ENCODE results near the gene AFF2.

AFF2 gene

DNA sequence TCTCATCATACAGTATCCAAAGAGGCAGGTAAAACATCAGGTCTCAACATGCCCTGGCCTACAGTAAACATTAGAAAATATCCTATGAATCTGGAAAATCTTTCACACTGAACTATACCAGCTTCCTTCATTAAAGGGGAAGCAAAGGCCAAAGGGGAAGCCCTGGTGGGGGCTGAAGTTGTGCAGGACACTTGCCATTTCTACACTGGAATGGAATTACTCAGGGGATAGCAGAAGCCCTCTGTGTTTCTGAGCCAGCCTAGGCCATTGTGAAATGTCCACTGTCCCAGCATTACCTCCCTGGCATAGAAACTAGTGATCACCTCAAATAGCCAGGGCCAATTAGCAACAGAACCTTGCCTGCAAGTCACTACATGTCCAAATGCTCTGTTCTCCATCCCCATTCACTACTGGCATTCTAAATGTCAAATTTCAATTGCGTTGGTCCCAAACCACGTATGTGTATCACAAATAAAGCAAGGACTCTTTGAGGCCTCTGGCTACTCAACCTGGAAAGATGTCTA is 429.9 kb downstream of the AFF2 start:
- DNase-seq (ENCODE audit: low spot score): no peak

DNA sequence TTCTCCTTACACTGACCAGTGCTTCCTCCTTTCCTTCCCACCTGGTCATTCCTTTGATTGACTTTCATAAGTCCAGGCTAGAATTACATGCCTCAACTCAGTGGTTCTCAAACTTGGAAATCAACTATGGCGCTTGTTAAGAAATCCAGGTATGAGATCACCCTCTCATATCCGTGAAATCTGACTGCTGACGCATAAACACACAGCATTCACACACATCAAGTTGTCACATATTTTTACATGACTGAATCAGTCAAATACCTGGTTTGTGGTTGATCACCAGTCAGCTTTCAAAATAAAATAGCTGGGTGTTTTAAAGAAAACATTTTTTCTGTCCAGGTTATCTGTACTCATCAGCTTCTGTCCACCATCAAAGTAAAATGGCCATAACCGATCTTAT is 433.5 kb downstream of the AFF2 start:
- no peak for DNase-seq (ENCODE audit: low spot score)

DNA sequence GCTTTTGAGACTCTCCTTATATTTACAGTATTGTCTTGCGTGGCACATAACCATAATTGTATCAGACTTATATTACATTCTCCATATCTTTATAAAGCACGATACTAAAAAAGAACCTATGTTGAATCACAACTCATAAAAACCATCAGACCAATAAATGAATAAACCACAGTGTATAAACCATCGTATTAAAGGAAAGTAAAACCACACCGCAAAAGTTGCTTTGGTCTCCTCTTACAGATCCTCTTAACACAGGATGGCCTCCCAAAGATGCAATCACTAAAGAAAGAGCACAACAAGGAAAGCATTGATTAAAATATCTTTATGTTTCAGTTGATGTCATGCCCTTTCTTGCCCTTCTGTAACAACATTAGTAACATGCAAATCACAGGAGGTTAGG is 437.9 kb downstream of the AFF2 start:
- no peak for DNase-seq (ENCODE audit: low spot score)

DNA sequence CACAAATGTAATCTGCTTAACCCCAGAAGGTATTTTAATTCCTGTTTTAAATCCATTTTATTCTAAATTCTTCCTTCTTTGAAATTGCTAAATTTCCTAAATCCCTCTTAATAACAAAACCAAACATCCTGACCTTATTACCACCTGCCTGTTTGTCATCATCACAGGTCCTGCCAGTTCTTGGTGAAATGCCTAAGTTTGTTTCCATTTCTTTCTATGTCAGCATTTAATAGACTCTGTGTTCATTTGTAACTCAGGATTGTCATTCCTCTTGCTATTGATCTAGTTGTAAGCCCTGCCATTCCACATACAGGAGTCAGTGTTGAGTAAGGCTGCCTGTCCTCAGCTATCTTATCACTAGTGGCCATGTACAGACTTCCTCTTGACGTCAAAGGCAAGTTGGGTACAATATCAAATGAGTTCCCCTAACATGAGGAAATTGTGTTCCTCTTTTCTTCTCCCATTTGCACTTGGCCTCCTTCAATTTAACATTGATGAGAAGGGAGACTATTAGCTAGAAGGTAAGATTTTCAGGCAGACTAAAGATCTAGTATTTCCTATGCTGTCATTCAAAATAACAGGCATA is 440.1 kb downstream of the AFF2 start:
- DNase-seq (ENCODE audit: low spot score): no peak

DNA sequence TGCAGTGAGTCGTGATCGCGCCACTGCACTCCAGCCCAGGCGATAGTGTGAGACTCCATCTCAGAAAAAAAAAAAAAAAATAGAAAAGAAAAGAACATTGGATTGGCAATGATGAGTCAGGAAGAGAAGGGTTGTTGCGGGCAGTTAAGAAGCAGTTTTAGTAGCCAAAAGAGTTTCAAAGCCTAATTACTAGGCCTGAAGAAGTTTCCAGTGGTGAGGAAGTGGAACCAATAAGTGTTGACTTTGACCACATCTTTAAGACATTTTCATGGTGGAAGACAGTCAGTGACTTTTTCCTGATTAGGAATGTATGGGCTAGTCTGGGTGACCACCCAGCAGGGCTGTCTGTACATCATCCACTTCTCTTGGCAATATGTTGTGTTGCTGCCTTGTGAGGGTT is 442.3 kb downstream of the AFF2 start:
- DNase-seq (ENCODE audit: low spot score): no peak

DNA sequence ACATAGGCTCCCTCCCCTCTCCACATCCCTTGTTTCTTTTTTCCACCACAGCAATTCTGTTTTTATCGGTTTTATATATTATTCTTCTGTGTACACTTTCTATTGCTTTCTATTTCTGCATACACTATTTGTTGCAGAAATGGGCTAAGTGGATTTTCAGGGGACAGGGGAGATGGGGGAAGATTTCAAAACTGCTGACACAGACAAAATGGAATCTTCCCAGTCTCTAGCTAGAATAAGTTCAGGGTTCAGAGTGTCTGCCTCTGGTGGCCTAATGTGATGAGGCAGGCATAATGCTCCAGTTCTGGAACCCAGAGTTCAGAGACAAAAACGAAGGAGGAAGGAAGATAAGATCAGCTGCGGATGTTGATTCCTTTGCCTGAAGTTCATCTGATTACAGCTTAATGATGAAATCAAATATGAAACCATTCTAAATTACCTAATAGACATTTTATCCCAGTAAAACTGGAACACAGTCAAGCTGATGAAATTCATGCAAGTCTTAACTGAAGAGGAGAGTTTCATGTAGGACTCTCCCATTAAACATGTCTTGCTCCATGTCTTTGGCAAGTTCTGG is 447.1 kb downstream of the AFF2 start:
- no peak for DNase-seq (ENCODE audit: low spot score)

DNA sequence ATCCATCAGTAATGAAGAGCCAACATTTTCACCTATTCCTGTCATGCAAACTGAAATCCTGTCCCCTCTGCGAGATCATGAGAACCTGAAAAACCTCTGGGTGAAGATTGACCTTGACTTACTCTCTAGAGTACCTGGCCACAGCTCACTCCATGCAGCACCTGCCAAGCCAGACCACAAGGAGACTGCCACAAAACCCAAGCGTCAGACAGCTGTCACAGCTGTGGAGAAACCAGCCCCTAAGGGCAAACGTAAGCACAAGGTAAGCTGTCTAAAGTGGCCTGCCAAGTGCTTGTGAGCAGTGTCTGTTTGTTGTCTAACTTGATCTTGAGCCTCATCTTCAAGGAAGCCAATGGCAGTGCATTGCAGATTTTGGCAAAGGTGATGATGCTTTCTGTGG is 455.9 kb downstream of the AFF2 start:
- no peak for DNase-seq (ENCODE audit: low spot score)

DNA sequence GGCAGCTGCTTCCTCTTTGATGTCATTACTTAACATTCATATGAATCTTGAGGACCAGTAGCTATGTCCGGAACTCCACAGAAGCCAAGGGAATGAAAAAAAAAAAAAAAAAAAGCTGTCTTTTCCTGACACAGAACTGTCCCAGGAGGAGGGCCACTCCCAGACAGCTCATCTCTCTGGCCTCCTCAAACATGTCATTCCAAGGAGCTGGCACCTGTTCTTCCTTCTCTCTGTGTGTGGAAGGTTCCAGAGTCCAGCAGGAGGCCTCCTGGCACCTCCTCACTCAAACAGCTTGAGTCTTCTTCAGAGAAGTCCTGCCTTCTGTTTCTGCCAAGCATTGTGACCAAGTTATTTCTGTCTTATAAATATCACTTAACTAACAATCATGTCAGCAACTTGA is 458.5 kb downstream of the AFF2 start:
- DNase-seq (ENCODE audit: low spot score): no peak

DNA sequence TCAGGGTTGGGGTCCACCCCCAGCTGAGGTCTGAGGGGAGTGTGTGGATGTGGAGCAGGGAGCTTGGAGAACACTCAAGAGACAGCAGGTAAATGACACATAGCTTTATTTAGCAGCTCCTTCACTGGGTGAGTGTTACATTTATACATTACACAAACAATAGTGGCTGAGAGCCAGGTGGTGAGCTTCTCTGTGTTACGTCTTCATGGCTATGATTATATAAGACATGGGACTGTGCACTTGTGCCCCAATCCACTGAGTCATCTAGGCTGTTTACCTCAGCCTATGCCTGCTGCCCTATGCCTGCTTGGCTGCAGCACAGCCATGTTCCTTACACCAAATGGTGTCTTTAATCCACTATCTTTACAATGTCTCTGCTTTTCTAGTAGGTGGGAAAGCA is 459.6 kb downstream of the AFF2 start:
- DNase-seq (ENCODE audit: low spot score): no peak

DNA sequence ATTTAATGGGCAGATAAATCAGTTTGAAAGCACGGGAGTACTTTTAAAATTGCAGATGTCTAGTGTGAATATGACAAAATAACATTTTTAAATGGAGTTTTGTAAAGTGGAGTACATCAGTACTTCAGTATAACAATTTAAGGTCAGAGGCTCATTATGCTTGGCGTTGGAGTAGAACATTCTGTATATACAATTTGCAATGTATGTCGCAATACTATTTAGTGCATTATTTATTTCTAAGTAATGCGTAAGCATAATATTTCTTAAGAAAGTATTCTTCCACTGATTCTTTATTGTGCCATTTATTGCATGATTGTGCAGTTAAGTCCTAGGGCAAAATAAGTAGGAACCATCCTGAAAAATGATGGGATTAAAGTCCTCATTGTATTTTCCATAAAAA is 461.6 kb downstream of the AFF2 start:
- no peak for DNase-seq (ENCODE audit: low spot score)

DNA sequence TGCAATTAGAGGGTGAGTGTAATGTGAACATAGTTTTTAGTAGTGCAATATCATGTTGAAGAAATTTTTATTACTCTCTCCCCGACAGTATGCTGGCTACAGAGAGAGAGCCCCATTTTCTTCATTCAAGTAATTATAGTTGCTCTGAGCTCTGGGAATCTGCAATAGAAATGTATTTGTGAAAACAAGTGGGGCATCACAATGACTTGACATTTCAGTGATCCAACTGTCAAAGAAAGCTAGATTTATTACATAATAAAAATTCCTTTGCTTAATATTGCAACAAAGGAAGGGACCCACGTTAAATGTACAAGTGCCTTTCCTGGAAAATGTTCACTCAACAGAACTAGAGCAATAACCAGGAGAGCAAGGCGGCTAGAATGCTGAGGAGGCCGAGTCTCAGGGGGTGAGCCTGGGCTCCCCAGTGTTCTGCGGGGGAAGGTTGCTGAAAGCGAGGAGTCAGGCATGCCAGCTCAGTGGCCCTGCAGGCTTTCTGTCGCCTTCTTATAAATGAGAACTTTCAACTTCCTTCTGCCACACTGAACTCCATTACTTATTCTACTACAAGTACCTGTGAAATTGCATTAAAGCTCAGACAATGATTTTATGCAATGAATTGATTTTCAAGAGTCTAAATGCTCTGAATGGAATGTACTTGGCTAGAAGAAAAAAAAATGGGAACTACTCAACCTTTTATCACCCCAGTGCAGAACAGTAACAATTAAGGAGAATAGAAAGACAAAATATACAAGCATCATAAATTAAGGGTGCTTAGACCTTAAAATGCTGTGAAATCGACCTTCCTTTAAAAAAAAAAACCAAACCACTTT is 476.4 kb downstream of the AFF2 start:
- DNase-seq (ENCODE audit: low spot score): peak; percentile 4

DNA sequence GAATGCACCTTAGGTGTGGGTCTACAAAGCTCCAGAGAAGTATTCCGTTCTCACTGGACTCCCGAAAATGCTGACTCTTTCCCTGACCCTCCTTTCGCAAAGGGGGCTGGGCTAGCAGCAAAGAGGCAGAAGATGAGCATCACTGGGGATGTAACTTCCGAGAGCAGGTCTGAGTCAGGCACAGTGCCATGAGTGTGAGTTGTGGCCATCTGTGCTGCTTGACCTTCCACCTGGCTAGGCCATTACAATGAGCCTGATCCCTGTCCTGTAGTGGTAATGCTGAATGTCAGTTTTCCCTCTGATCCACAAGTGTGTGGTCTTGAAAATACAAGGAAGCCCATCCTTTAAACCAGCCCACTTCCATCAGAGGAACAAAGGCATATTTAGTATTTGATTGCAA is 479.4 kb downstream of the AFF2 start:
- DNase-seq (ENCODE audit: low spot score): no peak

DNA sequence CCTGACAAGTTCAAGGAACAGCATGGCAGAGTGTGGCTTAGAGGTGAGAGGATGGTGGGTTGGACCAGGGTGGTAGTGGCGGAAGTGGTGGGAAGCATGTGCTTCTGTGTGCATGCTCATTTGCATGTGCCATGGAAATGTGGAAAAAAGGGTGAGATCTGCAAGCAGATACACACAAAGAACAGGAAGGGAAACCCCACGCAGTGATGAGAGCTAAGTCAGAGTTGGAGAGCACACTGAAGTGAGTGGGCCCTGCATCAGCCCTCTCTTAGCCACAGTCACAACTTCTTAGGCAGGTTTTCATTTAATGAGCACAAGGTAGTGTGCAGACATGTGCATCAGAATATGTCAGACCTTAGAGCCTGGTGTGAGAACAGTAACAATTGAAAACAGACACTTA is 483.8 kb downstream of the AFF2 start:
- DNase-seq (ENCODE audit: low spot score): no peak

DNA sequence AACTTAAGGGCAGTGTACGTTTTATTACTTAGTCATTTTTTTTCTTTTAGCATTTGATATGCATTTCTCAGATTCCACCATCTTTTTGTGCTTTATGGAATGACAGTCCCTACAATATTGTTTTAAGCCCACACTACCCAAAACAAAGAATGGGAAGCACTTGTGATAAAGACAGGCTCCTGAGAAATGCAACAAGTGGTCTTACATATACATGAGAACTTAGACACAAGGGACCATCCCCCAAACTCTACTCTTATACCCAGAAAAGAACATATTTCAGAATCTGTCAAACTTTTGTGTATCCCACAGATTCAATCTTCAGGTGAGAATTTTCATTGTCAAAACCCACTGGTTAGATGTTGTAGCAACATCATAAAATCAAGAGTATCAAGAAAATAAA is 491.1 kb downstream of the AFF2 start:
- DNase-seq (ENCODE audit: low spot score): no peak

DNA sequence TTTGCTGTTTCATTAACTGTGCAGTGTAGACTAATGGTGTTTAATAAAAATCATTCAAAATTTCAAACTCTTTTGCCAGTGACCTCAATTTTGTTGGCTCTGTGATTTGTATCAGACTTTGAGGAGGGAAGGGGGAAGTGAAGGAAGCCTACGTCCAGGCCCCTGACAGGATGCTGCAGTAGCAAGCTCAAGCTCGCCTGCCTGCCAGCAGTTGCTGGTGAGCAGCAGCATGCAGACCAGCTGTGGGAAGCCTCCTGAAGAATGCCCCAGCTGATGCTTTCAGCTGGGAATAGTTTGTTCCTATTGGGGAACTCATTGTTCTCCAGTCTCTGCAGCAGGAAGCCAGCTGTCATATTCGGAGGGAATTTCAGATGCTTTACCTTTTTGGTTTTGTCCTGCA is 495.2 kb downstream of the AFF2 start:
- DNase-seq (ENCODE audit: low spot score): peak; percentile 6

DNA sequence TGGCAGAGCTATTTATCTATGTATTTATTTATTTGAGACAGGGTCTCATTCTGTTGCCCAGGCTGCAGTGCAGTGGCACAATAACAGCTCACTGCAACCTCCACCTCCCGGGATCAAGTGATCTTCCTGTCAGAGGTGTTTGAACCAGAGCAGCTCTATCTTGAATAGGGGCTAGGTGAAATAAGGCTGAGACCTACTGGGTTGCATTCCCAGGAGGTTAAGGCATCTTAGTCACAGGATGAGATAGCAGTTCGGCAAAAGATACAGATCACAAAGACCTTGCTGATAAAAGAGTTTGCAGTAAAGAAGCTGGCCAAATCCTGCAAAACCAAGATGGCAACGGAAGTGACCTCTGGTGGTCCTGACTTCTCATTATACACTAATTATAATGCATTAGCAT is 501.9 kb downstream of the AFF2 start:
- DNase-seq (ENCODE audit: low spot score): no peak

DNA sequence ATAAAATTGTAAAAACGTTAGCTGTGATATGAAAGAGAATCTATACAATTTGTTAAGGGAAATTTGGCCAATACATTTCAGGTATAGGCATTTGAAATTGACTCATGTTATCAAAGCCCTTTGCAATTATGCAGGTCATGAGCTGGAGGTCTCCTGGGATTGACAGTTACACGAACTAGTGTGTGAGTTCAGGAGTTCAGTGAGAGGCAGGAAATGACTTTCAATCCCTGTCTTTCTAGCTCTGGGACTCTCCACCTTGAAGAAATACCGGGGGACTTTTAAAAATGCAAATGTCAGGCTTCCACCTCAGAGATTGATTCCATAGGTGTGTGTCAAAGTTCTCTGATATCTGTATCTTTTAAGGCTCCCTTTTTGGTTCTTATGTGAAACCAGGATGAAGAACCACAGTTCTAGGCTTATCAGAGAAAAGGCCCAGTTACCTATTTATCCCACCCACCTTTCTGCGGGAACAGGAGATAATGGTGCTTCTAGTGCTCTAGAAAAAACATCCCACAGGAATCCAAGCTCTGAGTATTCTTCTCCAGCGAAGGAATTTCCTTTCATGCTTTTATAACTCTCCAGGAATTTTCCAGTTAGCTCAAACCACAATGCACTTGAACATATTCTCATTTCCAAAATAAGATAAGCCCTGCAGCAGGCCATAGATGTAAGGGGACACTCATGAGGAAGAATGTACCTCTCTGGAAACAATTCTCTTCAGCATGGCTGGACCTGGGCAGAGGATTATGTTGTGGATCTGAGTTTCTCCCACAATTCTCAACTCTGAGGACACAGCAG is 503.6 kb downstream of the AFF2 start:
- DNase-seq (ENCODE audit: low spot score): no peak

DNA sequence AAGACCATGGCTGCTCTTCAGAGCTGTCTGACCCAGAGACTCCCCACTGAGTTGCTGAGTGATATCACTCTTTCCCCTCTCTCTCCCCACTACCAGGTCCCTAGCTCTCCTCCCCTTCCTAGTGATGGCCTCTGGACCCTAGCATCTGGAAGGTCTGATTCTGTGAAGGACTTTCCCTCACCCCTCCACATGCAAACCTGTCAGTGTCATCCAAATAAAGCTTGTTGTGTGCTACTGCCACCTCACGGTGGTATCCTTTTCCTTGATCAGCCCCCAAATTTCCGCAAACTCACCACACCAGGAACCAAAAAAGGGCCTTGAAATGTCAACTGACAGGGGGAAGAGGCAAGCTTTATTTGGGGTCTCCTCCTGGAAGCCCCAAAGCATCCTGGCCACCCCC is 504.5 kb downstream of the AFF2 start:
- DNase-seq (ENCODE audit: low spot score): peak; percentile 3

DNA sequence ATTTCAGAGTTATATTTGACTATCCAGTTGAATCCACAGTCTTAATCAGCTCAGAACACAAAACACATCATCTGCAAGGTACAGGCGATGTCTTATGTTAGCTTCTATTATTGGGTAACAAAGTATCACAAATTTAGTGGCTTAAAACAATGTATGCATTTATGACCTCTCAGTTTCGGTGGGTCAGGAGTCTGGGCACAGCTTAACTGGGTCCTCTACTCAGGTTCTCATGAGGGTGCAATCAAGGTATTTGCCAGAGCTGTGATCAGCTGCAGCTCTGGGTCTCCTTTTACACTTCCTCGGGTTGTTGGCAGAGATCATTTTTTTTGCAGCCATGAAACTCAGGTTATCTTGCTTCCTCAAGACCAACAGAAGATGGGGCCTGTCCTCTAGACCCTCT is 505.8 kb downstream of the AFF2 start:
- DNase-seq (ENCODE audit: low spot score): no peak

DNA sequence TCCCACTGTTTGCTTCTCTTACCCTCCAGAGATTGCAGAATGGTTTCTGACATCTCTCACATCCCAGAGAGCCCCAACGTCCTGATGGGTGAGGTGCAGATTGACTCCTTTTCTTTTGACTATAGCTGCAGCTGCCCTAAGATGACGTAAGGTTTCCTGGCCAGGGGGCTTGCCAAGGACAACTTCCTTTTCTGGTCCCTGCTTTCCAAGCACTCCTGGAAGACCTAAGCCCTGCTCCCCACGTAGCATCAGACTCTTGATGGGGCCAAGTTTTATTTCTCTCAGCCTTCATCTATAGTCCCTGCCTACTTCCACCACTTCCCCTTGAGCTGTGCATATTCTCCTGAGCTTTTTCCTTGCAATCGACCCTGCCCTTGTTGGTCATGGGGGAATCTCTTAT is 507.0 kb downstream of the AFF2 start:
- DNase-seq (ENCODE audit: low spot score): no peak

DNA sequence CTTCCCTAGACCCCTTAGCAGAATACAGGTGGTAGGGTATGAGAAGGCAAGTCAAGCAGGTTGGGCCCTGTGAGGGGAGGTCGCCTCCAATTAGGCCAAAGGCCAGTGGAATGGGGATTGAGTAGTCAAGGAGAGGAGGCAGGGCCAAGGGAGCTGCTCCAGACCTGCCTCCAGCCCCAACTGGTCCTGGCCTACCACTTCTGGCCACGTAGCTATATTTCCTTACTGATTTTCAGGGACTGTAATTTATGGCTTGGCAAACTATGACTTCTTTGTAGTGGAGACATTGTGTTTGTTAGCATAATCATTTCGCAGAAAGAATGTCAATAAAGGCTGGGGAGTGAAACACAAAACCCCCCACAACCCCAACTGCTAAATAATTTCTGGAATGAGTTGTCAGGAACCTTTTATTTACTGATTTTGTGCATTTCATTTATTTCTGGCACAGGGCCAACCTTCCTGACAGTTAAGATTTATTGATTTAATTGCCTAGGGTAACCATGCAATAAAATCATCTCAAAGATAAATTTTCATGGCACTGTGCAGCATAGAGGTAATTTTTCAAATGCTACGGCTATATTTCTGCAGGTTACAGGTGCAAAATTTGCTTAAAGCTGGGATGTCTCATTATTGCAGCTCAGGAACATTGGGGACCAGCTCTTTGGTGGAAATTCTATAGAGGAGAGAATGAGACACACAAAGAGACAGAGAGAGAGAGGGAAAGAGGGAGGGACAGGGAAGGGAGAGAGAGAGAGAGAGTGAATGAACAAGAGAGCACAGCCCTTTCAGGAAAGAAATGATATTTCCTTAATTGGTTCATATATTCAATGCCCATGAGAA is 509.8 kb downstream of the AFF2 start:
- DNase-seq (ENCODE audit: low spot score): no peak

DNA sequence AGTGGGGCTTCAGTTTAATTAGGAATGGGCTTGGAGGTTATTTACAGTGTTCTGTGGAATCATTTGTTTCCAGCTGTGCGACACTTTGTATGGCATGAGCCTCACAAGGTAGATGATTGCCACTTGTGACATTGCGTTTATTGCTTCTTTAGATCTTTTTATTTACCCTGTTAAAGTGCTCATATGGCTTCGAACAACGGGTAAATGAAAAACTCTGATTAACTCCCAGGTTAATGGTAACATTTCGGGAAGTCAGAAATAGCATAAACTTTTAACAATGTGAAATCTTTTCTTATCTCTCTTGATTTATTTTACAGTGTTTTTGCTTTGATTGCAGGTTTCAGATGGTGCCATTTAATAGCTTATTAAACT is 510.4 kb downstream of the AFF2 start:
- no peak for DNase-seq (ENCODE audit: low spot score)
